Osteocyte (in vitro differentiated cells): ENCODE data around the gene GADD45B. TPM values are rescaled to one million over a fixed set of nuclear protein-coding genes. Genes with fewer than 3 reads are reported as not detected.
"Not testable (repeated sequence)": the region's sequence is repeated elsewhere in the genome, so short reads cannot be mapped to it uniquely, and the experiment has no call there.

Source experiments
- DNase-seq: peaks from one replicate; pipeline ENCODE4 v3.0.0; 2021; ENCODE audit warnings: mixed read lengths; ENCODE audit not compliant: unreplicated experiment; ENCODE audit errors: extremely low spot score
- H3K27ac Mint-ChIP-seq: one replicate; pipeline ENCODE4 v1.8.0; 2021; ENCODE audit warnings: mild to moderate bottlenecking, mixed read lengths; ENCODE audit not compliant: unreplicated experiment
- H3K27me3 Mint-ChIP-seq: one replicate; pipeline ENCODE4 v1.8.0; 2021; ENCODE audit warnings: mixed read lengths; ENCODE audit not compliant: unreplicated experiment
- H3K36me3 Mint-ChIP-seq: one replicate; pipeline ENCODE4 v1.8.0; 2021; ENCODE audit warnings: mixed read lengths; ENCODE audit not compliant: unreplicated experiment
- H3K4me1 Mint-ChIP-seq: one replicate; pipeline ENCODE4 v1.8.0; 2021; ENCODE audit warnings: mixed read lengths; ENCODE audit not compliant: unreplicated experiment
- H3K4me3 Mint-ChIP-seq: one replicate; pipeline ENCODE4 v1.8.0; 2021; ENCODE audit warnings: mild to moderate bottlenecking, moderate library complexity, mixed read lengths; ENCODE audit not compliant: unreplicated experiment
- H3K9me3 Mint-ChIP-seq: one replicate; pipeline ENCODE4 v1.8.0; 2021; ENCODE audit warnings: mixed read lengths; ENCODE audit not compliant: unreplicated experiment
- total RNA-seq: library from RNA; stranded (reverse); gene quantifications from 2 replicates; pipeline ENCODE4 v1.2.1, GENCODE V29; 2021
- TF ChIP-seq, protein P1 (sequence below): fragments of 200-600 bp; sonication (generic); IDR thresholded peaks from 2 replicates; pipeline ENCODE4 v1.5.0; 2021; ENCODE audit warnings: antibody characterized with exemption, mild to moderate bottlenecking, moderate library complexity

GADD45B gene
- total RNA-seq, 1 donor from 2014 or later: 165 TPM

DNA sequence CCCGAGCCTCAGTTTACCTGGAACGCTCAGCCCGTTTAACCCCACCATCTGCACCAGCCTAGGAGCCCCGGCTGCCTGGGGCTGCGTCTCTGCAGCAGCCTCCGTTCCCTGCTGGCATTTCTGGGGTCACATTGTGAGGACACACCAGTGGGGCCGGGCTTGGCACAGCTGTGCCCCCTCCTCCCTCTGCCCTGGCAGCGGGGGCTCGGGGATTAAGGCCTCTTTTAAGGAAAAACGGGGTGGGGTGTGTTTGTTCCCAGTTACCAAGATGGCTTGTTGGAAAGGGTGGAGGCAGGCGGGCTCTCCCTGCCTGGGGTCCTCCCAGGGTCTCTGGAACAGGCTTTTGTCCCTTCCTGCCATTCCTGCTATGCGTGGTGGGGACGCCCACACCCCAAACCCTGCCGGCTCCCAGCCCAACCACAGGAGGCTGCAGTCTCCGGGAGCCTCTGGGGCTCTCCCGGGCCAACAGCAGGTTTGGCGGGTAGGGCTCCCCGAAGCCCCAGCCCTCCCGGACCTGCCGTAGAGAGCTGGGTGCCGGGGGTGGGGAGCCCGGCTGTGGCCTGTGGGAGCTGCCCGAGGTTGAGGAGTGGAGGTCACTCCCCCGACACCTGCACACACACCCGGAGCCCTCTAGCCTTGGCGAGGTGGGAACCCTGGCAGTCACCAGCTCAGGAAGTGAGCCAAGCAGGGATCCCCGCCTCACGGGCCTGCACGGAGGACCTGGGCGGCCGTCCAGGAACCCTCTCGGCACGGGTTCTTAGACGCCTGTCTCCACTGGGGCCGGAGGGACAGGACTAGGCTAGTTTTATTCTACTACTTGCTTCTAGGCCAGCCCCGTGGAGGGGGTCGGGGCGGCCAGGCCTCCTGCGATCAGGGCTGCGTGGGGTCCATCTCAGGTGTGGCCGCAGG, 36.9 kb downstream of the GADD45B start:
- TF ChIP-seq, protein P1, sequence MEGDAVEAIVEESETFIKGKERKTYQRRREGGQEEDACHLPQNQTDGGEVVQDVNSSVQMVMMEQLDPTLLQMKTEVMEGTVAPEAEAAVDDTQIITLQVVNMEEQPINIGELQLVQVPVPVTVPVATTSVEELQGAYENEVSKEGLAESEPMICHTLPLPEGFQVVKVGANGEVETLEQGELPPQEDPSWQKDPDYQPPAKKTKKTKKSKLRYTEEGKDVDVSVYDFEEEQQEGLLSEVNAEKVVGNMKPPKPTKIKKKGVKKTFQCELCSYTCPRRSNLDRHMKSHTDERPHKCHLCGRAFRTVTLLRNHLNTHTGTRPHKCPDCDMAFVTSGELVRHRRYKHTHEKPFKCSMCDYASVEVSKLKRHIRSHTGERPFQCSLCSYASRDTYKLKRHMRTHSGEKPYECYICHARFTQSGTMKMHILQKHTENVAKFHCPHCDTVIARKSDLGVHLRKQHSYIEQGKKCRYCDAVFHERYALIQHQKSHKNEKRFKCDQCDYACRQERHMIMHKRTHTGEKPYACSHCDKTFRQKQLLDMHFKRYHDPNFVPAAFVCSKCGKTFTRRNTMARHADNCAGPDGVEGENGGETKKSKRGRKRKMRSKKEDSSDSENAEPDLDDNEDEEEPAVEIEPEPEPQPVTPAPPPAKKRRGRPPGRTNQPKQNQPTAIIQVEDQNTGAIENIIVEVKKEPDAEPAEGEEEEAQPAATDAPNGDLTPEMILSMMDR: no peak
- H3K27me3 Mint-ChIP-seq: no peaks in the 10 kb centered on the region
- peaks cover 2% of the 10 kb centered on the region for H3K4me1 Mint-ChIP-seq
- no peaks in the 10 kb centered on the region for H3K36me3 Mint-ChIP-seq
- no peak overlapping the region for H3K4me3 Mint-ChIP-seq
- no peak for DNase-seq
- H3K27ac Mint-ChIP-seq: no peak overlapping the region
- H3K9me3 Mint-ChIP-seq: no peaks in the 10 kb centered on the region

DNA sequence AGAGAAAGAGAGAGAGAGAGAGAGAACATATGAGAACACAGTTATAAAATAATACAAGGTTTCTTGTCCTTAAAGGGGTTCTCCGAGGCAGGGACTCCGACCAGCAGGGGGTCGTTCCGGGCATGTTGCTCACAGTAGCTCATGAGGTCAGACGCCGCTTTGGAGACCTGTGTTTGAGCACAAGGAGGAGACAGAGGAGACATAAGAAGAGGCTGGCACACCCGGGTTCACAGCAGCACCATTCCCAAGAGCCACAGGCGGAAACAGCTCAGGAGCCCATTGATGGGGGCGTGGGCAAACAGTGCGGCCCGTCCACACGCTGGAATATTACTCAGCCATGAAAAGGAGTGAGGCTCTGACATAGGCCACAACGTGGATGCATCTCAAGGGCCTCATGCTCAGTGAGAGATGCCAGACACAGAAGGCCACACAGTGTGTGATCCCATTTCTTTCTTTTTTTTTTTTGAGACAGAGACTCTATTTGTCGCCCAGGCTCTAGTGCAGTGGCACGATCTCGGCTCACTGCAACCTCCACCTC, 39.1 kb downstream of the GADD45B start:
- Mint-ChIP-seq H3K4me1 (peaks cover 11% of the 10 kb centered on the region), H3K36me3 (no peaks in the 10 kb centered on the region), H3K9me3 (no peaks in the 10 kb centered on the region), H3K4me3 (no peak overlapping the region), H3K27ac (peak overlapping the region; percentile 54), H3K27me3 (no peaks in the 10 kb centered on the region)
- no peak for DNase-seq
- TF ChIP-seq, protein P1: no peak

DNA sequence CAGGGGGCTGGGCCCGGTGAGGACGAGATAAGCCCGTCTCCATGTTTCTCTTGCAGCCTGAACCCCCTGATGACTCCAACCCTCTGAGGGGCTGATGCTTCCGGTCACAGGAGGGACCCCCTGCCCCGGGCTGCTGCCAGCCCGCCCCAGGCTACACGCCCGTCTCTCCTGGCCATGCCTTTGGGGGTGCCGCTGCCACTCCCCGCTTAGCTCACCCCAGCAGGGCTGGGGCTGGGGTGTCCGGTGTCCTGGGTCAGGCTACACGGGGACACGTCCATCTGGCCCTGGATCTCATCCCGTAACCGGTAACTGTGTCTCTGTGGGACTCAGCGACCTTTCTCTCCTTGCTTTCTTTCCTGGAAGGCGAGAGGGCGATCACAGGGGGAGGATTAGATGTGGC, 40.8 kb downstream of the GADD45B start:
- H3K36me3 Mint-ChIP-seq: no peaks in the 10 kb centered on the region
- H3K4me3 Mint-ChIP-seq: no peak overlapping the region
- peaks cover 19% of the 10 kb centered on the region for H3K4me1 Mint-ChIP-seq
- H3K9me3 Mint-ChIP-seq: no peaks in the 10 kb centered on the region
- no peaks in the 10 kb centered on the region for H3K27me3 Mint-ChIP-seq
- TF ChIP-seq, protein P1: no peak
- DNase-seq: no peak
- H3K27ac Mint-ChIP-seq: no peak overlapping the region

DNA sequence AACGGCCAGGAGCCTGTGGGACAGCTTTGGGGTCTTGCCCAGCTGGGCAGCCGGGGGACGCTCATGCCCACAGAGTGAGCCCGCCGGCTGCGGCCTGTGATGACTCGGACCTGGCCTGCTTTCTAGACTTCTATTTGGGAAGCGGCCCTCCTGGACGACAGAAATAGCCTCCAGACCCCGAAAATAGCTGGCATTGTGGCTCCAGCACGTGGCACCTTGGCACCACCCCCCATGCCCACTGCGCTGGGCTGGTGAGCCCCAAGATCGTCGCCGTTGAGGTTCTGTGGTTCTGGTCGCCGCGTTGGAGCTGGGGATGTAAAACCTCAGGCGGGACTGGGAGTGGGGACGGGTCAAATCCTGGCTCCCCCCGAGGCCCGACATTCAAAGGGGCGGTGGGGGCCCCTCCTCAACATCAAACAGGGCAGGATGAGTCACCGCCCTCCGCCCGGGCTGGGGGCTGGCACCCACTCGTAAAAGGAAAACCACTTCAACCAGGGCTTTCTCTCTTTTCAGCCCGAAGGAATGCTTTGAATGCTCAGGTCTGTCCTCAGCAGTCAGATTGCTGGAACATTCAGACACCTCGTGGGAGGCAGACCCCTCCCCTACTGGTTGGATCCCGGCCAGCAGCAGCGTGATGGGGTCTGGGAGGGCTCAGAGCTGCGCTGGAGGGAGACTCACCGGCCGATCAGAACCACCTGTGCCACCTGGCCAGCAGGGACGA, 42.1 kb downstream of the GADD45B start:
- Mint-ChIP-seq H3K4me1 (peaks cover 29% of the 10 kb centered on the region), H3K27ac (peak overlapping the region; percentile 34), H3K4me3 (no peak overlapping the region), H3K27me3 (no peaks in the 10 kb centered on the region), H3K36me3 (no peaks in the 10 kb centered on the region), H3K9me3 (no peaks in the 10 kb centered on the region)
- DNase-seq: no peak
- TF ChIP-seq, protein P1: no peak

DNA sequence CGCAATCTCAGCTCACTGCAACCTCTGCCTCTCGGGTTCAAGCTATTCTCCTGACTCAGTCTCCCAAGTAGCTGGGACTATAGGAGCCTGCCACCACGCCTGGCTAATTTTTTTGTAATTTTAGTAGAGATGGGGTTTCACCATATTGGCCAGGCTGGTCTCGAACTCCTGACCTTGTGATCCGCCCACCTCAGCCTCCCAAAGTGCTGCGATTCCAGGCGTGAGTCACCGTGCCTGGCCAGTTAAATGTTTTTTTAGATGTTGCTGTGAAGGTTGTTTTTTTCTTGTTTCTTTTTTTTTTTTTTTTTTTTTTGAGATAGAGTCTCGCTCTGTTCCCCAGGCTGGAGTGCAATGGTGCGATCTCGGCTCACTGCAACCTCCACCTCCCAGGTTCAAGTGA, 42.9 kb downstream of the GADD45B start:
- H3K4me1 Mint-ChIP-seq: peaks cover 35% of the 10 kb centered on the region
- not testable (repeated sequence) for H3K9me3 Mint-ChIP-seq, H3K4me3 Mint-ChIP-seq, H3K27ac Mint-ChIP-seq, DNase-seq, H3K36me3 Mint-ChIP-seq, H3K27me3 Mint-ChIP-seq
